ENCODE data around the gene UGT1A9. TPM values are rescaled to one million over a fixed set of nuclear protein-coding genes. Genes with fewer than 3 reads are reported as not detected.
"Not testable (repeated sequence)": the region's sequence is repeated elsewhere in the genome, so short reads cannot be mapped to it uniquely, and the experiment has no call there.

The UGT1A9 gene
- total and polyA plus RNA-seq, 2 experiments from 2014 or later, result not detected

GRCh38 chr2:233751212-233752009 is 79.7 kb downstream of the UGT1A9 start:
- not testable (repeated sequence) for H2AFZ ChIP-seq; H3K27me3 Mint-ChIP-seq (ENCODE audit: insufficient read depth, low read depth, poor library complexity); H3K36me3 ChIP-seq (ENCODE audit: insufficient read depth); DNase-seq (ENCODE audit: low spot score); H4K20me1 ChIP-seq (replicated peaks; ENCODE audit: insufficient read depth); H3K4me3 Mint-ChIP-seq; H3K9me2 ChIP-seq (ENCODE audit: insufficient read depth); H3K4me3 ChIP-seq; H3K27me3 ChIP-seq (ENCODE audit: insufficient read depth); ATAC-seq; H3K4me2 ChIP-seq; H3K79me2 ChIP-seq (replicated peaks; ENCODE audit: insufficient read depth); H3K27ac Mint-ChIP-seq; H3K4me1 ChIP-seq (ENCODE audit: insufficient read depth); H3K4me1 Mint-ChIP-seq; H3F3A ChIP-seq (replicated peaks; ENCODE audit: low read depth); H3K27ac ChIP-seq (ENCODE audit: low read depth)
- peaks cover 16% of the 10 kb centered on the region for H3K36me3 Mint-ChIP-seq (ENCODE audit: low read depth)
- H3K9me3 Mint-ChIP-seq, result peaks cover 61% of the 10 kb centered on the region

GRCh38 chr2:233754872-233755611 is 83.3 kb downstream of the UGT1A9 start:
- H4K20me1 ChIP-seq (replicated peaks; ENCODE audit: insufficient read depth), result no peaks in the 10 kb centered on the region
- Mint-ChIP-seq H3K36me3 (ENCODE audit: low read depth) (peaks cover 8% of the 10 kb centered on the region), H3K9me3 (peaks cover 36% of the 10 kb centered on the region), H3K27me3 (ENCODE audit: insufficient read depth, low read depth, poor library complexity) (no peaks in the 10 kb centered on the region), H3K27ac (no peak overlapping the region), H3K4me1 (no peaks in the 10 kb centered on the region; the same call in 2 of the 3 replicates), H3K4me3 (no peak overlapping the region)
- no peaks in the 10 kb centered on the region for H3K36me3 ChIP-seq (ENCODE audit: insufficient read depth)
- H3K27me3 ChIP-seq (ENCODE audit: insufficient read depth), result no peaks in the 10 kb centered on the region
- no peaks in the 10 kb centered on the region for H3F3A ChIP-seq (replicated peaks; ENCODE audit: low read depth)
- H2AFZ ChIP-seq, result no peak overlapping the region
- no peak overlapping the region for H3K4me2 ChIP-seq
- no peak for DNase-seq (ENCODE audit: low spot score)
- no peak overlapping the region for H3K4me3 ChIP-seq
- no peaks in the 10 kb centered on the region for H3K4me1 ChIP-seq (ENCODE audit: insufficient read depth)
- H3K9me2 ChIP-seq (ENCODE audit: insufficient read depth), result peaks cover 4% of the 10 kb centered on the region; the same call in 1 of the 2 replicates
- H3K27ac ChIP-seq (ENCODE audit: low read depth), result no peak overlapping the region
- H3K79me2 ChIP-seq (replicated peaks; ENCODE audit: insufficient read depth), result no peaks in the 10 kb centered on the region
- no peak for ATAC-seq
- TF ChIP-seq REST (IDR thresholded peaks at IDR 0.05; ENCODE audit: unreplicated experiment) (no peak), ZNF114 (CRISPR knock-in tag; IDR thresholded peaks at IDR 0.05) (no peak), POLR2AphosphoS5 (IDR thresholded peaks at IDR 0.05; ENCODE audit: low read depth) (no peak), NANOG (IDR thresholded peaks at IDR 0.05; ENCODE audit: borderline replicate concordance) (no peak), EZH2phosphoT487 (IDR thresholded peaks at IDR 0.05; ENCODE audit: unreplicated experiment) (no peak), EZH2 (IDR thresholded peaks at IDR 0.05; ENCODE audit: low read depth, unreplicated experiment) (no peak), STAT1 (IDR thresholded peaks at IDR 0.05; ENCODE audit: unreplicated experiment) (no peak), CREB1 (CRISPR knock-in tag; IDR thresholded peaks at IDR 0.05; ENCODE audit: low read depth) (no peak), ZNF331 (CRISPR knock-in tag; IDR thresholded peaks at IDR 0.05; ENCODE audit: low read depth) (no peak), JUNB (IDR thresholded peaks at IDR 0.05; ENCODE audit: unreplicated experiment) (no peak)
- TF ChIP-seq, protein P1, sequence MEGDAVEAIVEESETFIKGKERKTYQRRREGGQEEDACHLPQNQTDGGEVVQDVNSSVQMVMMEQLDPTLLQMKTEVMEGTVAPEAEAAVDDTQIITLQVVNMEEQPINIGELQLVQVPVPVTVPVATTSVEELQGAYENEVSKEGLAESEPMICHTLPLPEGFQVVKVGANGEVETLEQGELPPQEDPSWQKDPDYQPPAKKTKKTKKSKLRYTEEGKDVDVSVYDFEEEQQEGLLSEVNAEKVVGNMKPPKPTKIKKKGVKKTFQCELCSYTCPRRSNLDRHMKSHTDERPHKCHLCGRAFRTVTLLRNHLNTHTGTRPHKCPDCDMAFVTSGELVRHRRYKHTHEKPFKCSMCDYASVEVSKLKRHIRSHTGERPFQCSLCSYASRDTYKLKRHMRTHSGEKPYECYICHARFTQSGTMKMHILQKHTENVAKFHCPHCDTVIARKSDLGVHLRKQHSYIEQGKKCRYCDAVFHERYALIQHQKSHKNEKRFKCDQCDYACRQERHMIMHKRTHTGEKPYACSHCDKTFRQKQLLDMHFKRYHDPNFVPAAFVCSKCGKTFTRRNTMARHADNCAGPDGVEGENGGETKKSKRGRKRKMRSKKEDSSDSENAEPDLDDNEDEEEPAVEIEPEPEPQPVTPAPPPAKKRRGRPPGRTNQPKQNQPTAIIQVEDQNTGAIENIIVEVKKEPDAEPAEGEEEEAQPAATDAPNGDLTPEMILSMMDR (conservative IDR thresholded peaks at IDR 0.05; ENCODE audit: low read depth in 2 of 2), result no peak
- TF ChIP-seq, protein P2, sequence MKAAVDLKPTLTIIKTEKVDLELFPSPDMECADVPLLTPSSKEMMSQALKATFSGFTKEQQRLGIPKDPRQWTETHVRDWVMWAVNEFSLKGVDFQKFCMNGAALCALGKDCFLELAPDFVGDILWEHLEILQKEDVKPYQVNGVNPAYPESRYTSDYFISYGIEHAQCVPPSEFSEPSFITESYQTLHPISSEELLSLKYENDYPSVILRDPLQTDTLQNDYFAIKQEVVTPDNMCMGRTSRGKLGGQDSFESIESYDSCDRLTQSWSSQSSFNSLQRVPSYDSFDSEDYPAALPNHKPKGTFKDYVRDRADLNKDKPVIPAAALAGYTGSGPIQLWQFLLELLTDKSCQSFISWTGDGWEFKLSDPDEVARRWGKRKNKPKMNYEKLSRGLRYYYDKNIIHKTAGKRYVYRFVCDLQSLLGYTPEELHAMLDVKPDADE (IDR thresholded peaks at IDR 0.05), result no peak

Data from GM23338 (cell line).